PC-9 (cell line): ENCODE data around the gene ADGRD2. TPM values are rescaled to one million over a fixed set of nuclear protein-coding genes. Genes with fewer than 3 reads are reported as not detected.

Experiments
- BruUV-seq: library from RNA; stranded (reverse); fragments of 400-500 nt; replicated peaks from 2 replicates; lab custom pipeline; 2021; lab: Mats Ljungman, UMichigan
- CTCF ChIA-PET: fragments of 300-600 bp; sonication (Branson Sonifier 250); formaldehyde crosslinking; loops from one replicate; lab custom pipeline; 2022; ENCODE audit warnings: antibody characterized with exemption; lab: Charles Lee
- POLR2A ChIA-PET: fragments of 300-600 bp; sonication (Branson Sonifier 250); formaldehyde crosslinking; loops from one replicate; lab custom pipeline; 2022; ENCODE audit warnings: antibody characterized with exemption; ENCODE audit not compliant: unreplicated experiment; lab: Charles Lee
- DNase-seq, 2 experiments: peaks; one replicate each; pipeline versions ENCODE4 v3.0.0 to v3.0.0-alpha.2; 2015 to 2022; ENCODE audit warnings: mixed read lengths in 1 of 2
- H2AFZ ChIP-seq: fragments of 200-600 bp; sonication (generic); 2 replicates; pipeline ENCODE4 v1.8.1; 2017; ENCODE audit warnings: antibody characterized with exemption
- H3F3A ChIP-seq: fragments of 200-600 bp; sonication (generic); 2 replicates; pipeline ENCODE4 v1.8.1; 2017; ENCODE audit warnings: antibody characterized with exemption, mild to moderate bottlenecking, low read depth; ENCODE audit not compliant: insufficient read depth
- H3K27ac ChIP-seq: fragments of 200-600 bp; sonication (generic); 2 replicates; pipeline ENCODE4 v1.6.1; 2016; ENCODE audit warnings: mixed run types
- H3K27me3 ChIP-seq: fragments of 200-600 bp; sonication (generic); 2 replicates; pipeline ENCODE4 v1.6.1; 2016; ENCODE audit warnings: low read depth, mixed run types; ENCODE audit not compliant: insufficient read depth
- H3K36me3 ChIP-seq: fragments of 200-600 bp; sonication (generic); 2 replicates; pipeline ENCODE4 v1.6.1; 2016; ENCODE audit warnings: low read depth, mixed run types
- H3K4me1 ChIP-seq: fragments of 200-600 bp; sonication (generic); replicated peaks from 2 replicates; pipeline ENCODE4 v1.6.1; 2016; ENCODE audit warnings: mixed run types; ENCODE audit not compliant: insufficient read depth
- H3K4me2 ChIP-seq: fragments of 200-600 bp; sonication (generic); 2 replicates; pipeline ENCODE4 v1.6.1; 2017; ENCODE audit warnings: mixed run types
- H3K4me3 ChIP-seq: fragments of 200-600 bp; sonication (generic); 2 replicates; pipeline ENCODE4 v1.6.1; 2016; ENCODE audit warnings: mixed run types
- H3K79me2 ChIP-seq: fragments of 200-600 bp; sonication (generic); 2 replicates; pipeline ENCODE4 v1.6.1; 2017; ENCODE audit warnings: low read depth, mixed run types
- H3K9me2 ChIP-seq: fragments of 200-600 bp; sonication (generic); 2 replicates; pipeline ENCODE4 v1.8.1; 2017; ENCODE audit warnings: mild to moderate bottlenecking; ENCODE audit not compliant: insufficient read depth
- H3K9me3 ChIP-seq: fragments of 200-600 bp; sonication (generic); 2 replicates; pipeline ENCODE4 v1.8.1; 2016; ENCODE audit warnings: low read depth; ENCODE audit not compliant: insufficient read depth
- H4K20me1 ChIP-seq: fragments of 200-600 bp; sonication (generic); 2 replicates; pipeline ENCODE4 v1.8.1; 2017; ENCODE audit not compliant: insufficient read depth
- EZH2 ChIP-seq: fragments of 200-600 bp; sonication (generic); IDR thresholded peaks from 2 replicates; pipeline ENCODE4 v1.8.0; 2017; ENCODE audit warnings: antibody characterized with exemption, low read depth
- intact Hi-C: fragments of 100-400 bp; cut with micrococcal nuclease; formaldehyde crosslinking; loops from one replicate; pipeline ENCODE4 v1.10.0; 2022; ENCODE audit not compliant: unreplicated experiment
- total RNA-seq: library from RNA; stranded (reverse); gene quantifications from 2 replicates; pipeline ENCODE4 v1.2.3, GENCODE V29; 2021
- TF ChIP-seq, protein P1 (sequence below): fragments of 200-600 bp; sonication (generic); conservative IDR thresholded peaks from 2 replicates; pipeline ENCODE4 v1.6.1; 2017; ENCODE audit warnings: mixed run types, antibody characterized with exemption, mild to moderate bottlenecking, moderate library complexity

Gene ADGRD2
- total RNA-seq, 1 experiment from 2014 or later, result not detected

DNA sequence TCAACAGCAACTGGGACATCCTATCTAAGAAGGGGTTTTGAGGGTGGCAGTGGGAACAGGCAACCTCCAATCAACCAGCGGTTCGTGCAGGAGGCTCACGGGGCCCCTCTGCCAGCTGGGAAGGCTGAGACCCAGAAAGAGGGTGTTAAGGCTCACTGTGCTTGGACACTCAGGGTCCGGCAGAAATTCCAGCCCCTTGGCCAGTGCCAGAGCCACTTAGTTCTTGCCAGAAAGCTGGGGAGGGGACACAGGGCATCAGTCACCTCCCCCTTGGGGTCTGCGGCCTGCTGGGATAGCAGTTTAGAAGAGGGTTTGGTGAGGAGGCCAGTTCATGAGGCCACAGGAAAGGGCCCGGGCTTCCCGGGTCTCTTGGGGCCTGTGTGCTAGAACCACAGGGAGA lies 20.5 kb downstream of the ADGRD2 start:
- Histone ChIP-seq H3K27ac (no peak overlapping the region), H3K4me3 (no peak overlapping the region), H2AFZ (no peak overlapping the region), H3K4me1 (no peaks in the 10 kb centered on the region), H3F3A (no peaks in the 10 kb centered on the region), H3K79me2 (no peaks in the 10 kb centered on the region), H4K20me1 (no peaks in the 10 kb centered on the region; the same call in 1 of the 2 replicates), H3K27me3 (no peaks in the 10 kb centered on the region), H3K36me3 (no peaks in the 10 kb centered on the region), H3K9me2 (no peaks in the 10 kb centered on the region), H3K9me3 (no peaks in the 10 kb centered on the region), H3K4me2 (no peak overlapping the region)
- TF ChIP-seq EZH2, result no peak
- TF ChIP-seq, protein P1, sequence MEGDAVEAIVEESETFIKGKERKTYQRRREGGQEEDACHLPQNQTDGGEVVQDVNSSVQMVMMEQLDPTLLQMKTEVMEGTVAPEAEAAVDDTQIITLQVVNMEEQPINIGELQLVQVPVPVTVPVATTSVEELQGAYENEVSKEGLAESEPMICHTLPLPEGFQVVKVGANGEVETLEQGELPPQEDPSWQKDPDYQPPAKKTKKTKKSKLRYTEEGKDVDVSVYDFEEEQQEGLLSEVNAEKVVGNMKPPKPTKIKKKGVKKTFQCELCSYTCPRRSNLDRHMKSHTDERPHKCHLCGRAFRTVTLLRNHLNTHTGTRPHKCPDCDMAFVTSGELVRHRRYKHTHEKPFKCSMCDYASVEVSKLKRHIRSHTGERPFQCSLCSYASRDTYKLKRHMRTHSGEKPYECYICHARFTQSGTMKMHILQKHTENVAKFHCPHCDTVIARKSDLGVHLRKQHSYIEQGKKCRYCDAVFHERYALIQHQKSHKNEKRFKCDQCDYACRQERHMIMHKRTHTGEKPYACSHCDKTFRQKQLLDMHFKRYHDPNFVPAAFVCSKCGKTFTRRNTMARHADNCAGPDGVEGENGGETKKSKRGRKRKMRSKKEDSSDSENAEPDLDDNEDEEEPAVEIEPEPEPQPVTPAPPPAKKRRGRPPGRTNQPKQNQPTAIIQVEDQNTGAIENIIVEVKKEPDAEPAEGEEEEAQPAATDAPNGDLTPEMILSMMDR, result no peak
- CTCF ChIA-PET, result no interaction called here
- no peak for DNase-seq
- no TSS peak for BruUV-seq
- intact Hi-C loops, result no loop called here
- POLR2A ChIA-PET, result no interaction called here

DNA sequence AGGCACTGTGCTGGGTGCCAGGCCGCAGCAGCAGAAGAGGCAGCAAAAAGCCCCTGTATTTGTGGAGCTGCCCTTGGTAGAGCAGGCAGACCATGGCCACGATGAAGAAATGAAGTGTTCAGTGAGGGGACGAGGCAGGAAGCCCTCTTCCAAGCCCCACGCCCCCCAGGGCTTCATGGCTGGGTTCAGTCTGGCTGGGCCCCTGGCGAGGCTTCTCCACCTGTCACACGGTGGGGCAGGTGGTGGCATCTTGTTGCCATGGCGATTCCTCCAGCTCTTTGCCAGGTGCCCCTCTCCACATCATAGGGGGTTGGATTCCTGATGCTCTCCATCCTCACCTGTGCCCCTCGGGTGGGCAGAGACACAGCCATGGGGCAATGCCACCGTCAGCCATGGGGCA lies 21.5 kb downstream of the ADGRD2 start:
- ChIA-PET POLR2A (no interaction called here), CTCF (no interaction called here)
- no peak overlapping the region for H3K27ac ChIP-seq
- H3F3A ChIP-seq, result no peaks in the 10 kb centered on the region
- no TSS peak for BruUV-seq
- H3K9me3 ChIP-seq, result no peaks in the 10 kb centered on the region
- intact Hi-C loops, result no loop called here
- H3K4me3 ChIP-seq, result no peak overlapping the region
- H3K4me1 ChIP-seq, result no peaks in the 10 kb centered on the region
- no peaks in the 10 kb centered on the region for H3K79me2 ChIP-seq
- TF ChIP-seq EZH2, result no peak
- TF ChIP-seq, protein P1, result no peak
- H2AFZ ChIP-seq, result no peak overlapping the region
- no peaks in the 10 kb centered on the region for H3K9me2 ChIP-seq
- H3K4me2 ChIP-seq, result no peak overlapping the region
- H4K20me1 ChIP-seq, result no peaks in the 10 kb centered on the region; the same call in 1 of the 2 replicates
- H3K27me3 ChIP-seq, result 0 out of 2 replicates have a peak, but pooled peaks cover under 1% of the 10 kb centered on the region
- DNase-seq, result no peak
- no peaks in the 10 kb centered on the region for H3K36me3 ChIP-seq

DNA sequence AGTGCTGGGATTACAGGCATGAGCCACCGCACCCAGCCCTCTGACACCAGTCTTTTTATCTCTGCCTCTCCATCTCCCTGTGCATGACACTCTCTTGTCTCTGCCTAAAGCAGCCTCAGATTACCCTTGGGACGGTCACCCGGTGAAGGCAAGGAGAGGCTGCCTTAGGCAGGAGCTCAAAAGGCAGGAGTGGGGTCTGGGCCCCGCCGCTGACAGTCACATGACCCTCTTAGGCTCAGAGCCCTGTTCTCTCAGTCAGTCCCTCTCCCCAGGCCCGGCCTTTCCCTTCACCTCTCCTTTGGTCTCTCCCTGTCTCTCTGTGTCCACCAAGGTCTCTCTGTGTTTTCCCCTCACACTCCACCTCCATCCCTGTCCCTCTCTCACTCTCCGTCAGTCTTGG lies 22.5 kb downstream of the ADGRD2 start:
- POLR2A ChIA-PET, result no interaction called here

More for the DNA sequence above, 22.5 kb downstream of the ADGRD2 start:
- Histone ChIP-seq H3K4me2 (no peak overlapping the region), H3K4me1 (no peaks in the 10 kb centered on the region), H3K9me2 (no peaks in the 10 kb centered on the region), H3F3A (no peaks in the 10 kb centered on the region), H4K20me1 (no peaks in the 10 kb centered on the region; the same call in 1 of the 2 replicates), H3K27me3 (0 out of 2 replicates have a peak, but pooled peaks cover 3% of the 10 kb centered on the region), H2AFZ (no peak overlapping the region), H3K36me3 (no peaks in the 10 kb centered on the region), H3K9me3 (no peaks in the 10 kb centered on the region), H3K79me2 (no peaks in the 10 kb centered on the region), H3K4me3 (no peak overlapping the region), H3K27ac (no peak overlapping the region)
- no TSS peak for BruUV-seq
- no peak for DNase-seq
- CTCF ChIA-PET, result no interaction called here
- no peak for TF ChIP-seq EZH2
- TF ChIP-seq, protein P1, result no peak
- intact Hi-C loops, result no loop called here
